ENCODE results near the gene HDAC4.

DNA sequence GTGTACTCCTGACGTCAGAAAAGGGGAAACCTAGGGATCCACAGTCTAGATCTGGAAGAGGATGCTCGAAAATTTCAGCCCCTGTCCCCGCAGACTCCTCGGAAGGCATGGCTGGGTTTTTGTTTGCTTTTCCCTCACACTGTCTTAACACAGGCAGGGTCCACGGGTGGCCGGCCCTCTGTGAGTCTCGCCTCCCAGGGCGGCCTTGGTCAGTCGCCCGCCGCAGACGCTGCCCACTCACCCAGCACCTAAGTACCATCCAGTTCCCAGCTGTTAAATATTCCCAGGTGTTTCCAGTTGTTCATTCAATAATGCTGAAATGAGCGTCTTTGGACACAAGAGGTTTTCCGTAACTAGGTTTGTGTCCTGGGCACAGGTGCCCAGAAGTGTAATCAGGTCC lies 359.8 kb downstream of the HDAC4 start:
- TF ChIP-seq CTCF (IDR thresholded peaks at IDR 0.05) (no peak), POLR2A (IDR thresholded peaks at IDR 0.05) (no peak), EP300 (IDR thresholded peaks at IDR 0.05) (no peak)
